H1 (cell line): ENCODE results near the gene PHACTR2. TPM values are rescaled to one million over a fixed set of nuclear protein-coding genes. Genes with fewer than 3 reads are reported as not detected.

Experiments used
- CTCF ChIP-seq, 3 experiments: IDR thresholded peaks; 1 replicate in 2 of 3; 2 replicates in 1 of 3; pipeline versions ENCODE4 v1.5.1 to v1.6.1; 2011; ENCODE audit warnings: low read length in 3 of 3, mild to moderate bottlenecking in 3 of 3, inconsistent platforms in 2 of 3, low read depth in 1 of 3, moderate library complexity in 1 of 3; ENCODE audit not compliant: insufficient read depth in 1 of 3; ENCODE audit errors: control extremely low read depth in 1 of 3
- GABPA ChIP-seq: IDR thresholded peaks from 2 replicates; pipeline ENCODE4 v1.6.1; 2011; ENCODE audit warnings: mild to moderate bottlenecking, low read length, moderate library complexity, borderline replicate concordance; ENCODE audit not compliant: insufficient read depth
- HDAC2 ChIP-seq, 2 experiments: fragments of 300-600 bp in 1 of 2; sonication (generic) in 1 of 2; IDR thresholded peaks; 2 replicates each; pipeline ENCODE4 v1.6.1; 2011 to 2012; ENCODE audit warnings: low read depth in 2 of 2, low read length in 2 of 2, mild to moderate bottlenecking in 2 of 2, moderate library complexity in 2 of 2, borderline replicate concordance in 1 of 2, inconsistent platforms in 1 of 2
- KDM1A ChIP-seq: fragments of 200-600, 300-600 bp; sonication (generic); IDR thresholded peaks from 2 replicates; pipeline ENCODE4 v1.7.1; 2016; ENCODE audit warnings: mild to moderate bottlenecking, low read length, borderline replicate concordance
- MAFK ChIP-seq: IDR thresholded peaks from 2 replicates; pipeline ENCODE4 v1.6.1; 2012; ENCODE audit warnings: low read depth, mild to moderate bottlenecking, improper control_type of control experiment, low read length
- SUZ12 ChIP-seq: fragments of 200-600 bp; sonication (generic); IDR thresholded peaks from 2 replicates; pipeline ENCODE4 v1.6.1; 2012; ENCODE audit warnings: mild to moderate bottlenecking, inconsistent platforms, low read length, moderate library complexity, mixed read lengths
- polyA plus RNA-seq, 7 experiments: library from polyadenylated mRNA; depleted of rRNA in 3 of 7; stranded (reverse) in 5 of 7; unstranded in 2 of 7; fragments of >200 nt in 5 of 7; fragments of 200-250 nt in 2 of 7; gene quantifications; 1 replicate in 5 of 7; 2 replicates in 1 of 7; 4 replicates in 1 of 7; pipeline versions ENCODE4 v1.2.1 to v1.2.3, GENCODE V29; 2011 to 2013; ENCODE audit warnings: missing spikeins in 2 of 7, mixed read lengths in 2 of 7
- total RNA-seq: library from RNA; stranded (reverse); fragmentation: NEBNext Ultra II Directional; extraction: Animal tissue kit (Norgen Biotek cat#: 25700); gene quantifications from 2 replicates; pipeline ENCODE4 v1.2.1, GENCODE V29; 2021

The PHACTR2 gene
- total and polyA plus RNA-seq, 2 of the 8 experiments (the other 6 are each of a cell fraction or from before 2014, with no cell fraction given), result 16.9 to 131 TPM

- no peak for TF ChIP-seq CTCF (IDR thresholded peaks at IDR 0.05; ENCODE audit: control extremely low read depth in 1 of 3, insufficient read depth in 1 of 3, low read depth in 1 of 3, low read length in 3 of 3)
- TF ChIP-seq KDM1A, result no peak
- no peak for TF ChIP-seq SUZ12
- no peak for TF ChIP-seq GABPA
- no peak for TF ChIP-seq HDAC2 (IDR thresholded peaks at IDR 0.05; ENCODE audit: borderline replicate concordance in 1 of 2, low read depth in 2 of 2, low read length in 2 of 2)
- no peak for TF ChIP-seq MAFK
These were observed 19.5 kb downstream of the PHACTR2 start (continued) for GRCh38 chr6:143697076-143697800.
